ENCODE measurements around the gene CTNNA1. TPM values are rescaled to one million over a fixed set of nuclear protein-coding genes. Genes with fewer than 3 reads are reported as not detected.

CTNNA1 gene
- total and polyA plus RNA-seq, 2 donors (not counting 3 experiments of a cell fraction or from before 2014, with no cell fraction given), result 156 to 394 TPM

DNA sequence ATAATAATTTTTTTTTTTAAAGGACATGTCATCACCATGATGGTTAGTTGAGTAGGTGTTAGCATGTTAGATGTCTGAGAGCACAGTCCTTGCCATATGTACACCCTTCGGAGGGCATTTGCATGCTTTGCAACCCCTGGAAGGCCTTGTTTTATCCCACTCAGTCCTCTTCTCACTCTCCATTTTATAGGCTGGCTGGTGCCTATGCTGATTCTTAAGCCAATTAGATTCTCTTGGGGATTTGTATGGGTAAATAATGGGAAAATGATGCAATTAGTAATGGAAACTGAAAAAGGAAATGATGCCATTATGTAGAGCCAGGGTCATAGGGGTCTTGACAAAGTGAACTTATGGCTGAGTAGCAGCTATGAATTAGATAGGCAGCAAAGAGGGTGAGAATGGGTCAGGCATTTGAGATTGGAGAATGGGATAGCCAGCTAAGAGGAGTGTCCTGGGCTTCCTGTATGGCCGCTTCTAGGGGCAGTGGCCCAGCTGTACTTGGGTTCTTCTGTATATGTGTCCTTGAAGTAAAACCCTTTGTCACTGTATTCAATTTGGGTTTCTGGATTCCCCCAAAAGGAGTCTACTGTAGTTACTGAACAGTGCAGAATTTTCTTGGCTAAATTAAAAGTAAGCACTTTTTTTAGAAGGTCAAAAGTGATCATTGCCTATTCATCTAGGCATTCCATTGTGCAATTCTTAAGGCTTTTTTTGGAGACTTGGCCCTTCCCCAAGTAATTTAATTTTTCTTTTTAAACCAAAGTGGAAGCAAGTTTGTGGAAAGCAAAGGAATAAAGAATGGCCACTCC, 90.3 kb downstream of the CTNNA1 start:
- H3K9me3 ChIP-seq (replicated peaks; ENCODE audit: control insufficient read depth, insufficient read depth, low read length), result no peaks in the 10 kb centered on the region
- H3K27ac ChIP-seq (ENCODE audit: insufficient read depth, low read depth, low read length), result no peak overlapping the region
- intact Hi-C loops (cut with micrococcal nuclease) (loop anchor here (5.0 kb wide), 1 partner anchor 59 kb away; no protein-coding TSS in a partner anchor), dilution Hi-C loops (cut with MboI; ENCODE audit: extremely low pct_ligation_motif_present, low sequenced_read_pairs) (no loop called here)
- CTCF ChIA-PET, result interaction anchor here (1.6 to 1.9 kb wide), 2 partner anchors 19 to 31 kb away, joined by 7 to 8 read pairs; partner anchors contain the start of gene LRRTM2
- H3K4me3 ChIP-seq (replicated peaks in 1 of 3; ENCODE audit: insufficient read depth in 1 of 3, low read depth in 1 of 3, low read length in 3 of 3), result no peak overlapping the region
- DNase-seq (ENCODE audit: low read depth, low spot score), result peak; percentile 29
- no peak for TF ChIP-seq GATA2 (IDR thresholded peaks at IDR 0.05; ENCODE audit: insufficient read depth, insufficient read length, low read depth, low read length)
- peaks cover 19% of the 10 kb centered on the region for H4K20me1 ChIP-seq (replicated peaks; ENCODE audit: control insufficient read depth, extremely low read depth, insufficient read depth, low read length)
- no peak overlapping the region for H2AFZ ChIP-seq (ENCODE audit: low read depth, low read length)
- peaks cover 84% of the 10 kb centered on the region for H3K79me2 ChIP-seq (ENCODE audit: control insufficient read depth, insufficient read depth, low read length)
- no peaks in the 10 kb centered on the region for H3K27me3 ChIP-seq (ENCODE audit: control insufficient read depth in 2 of 2, insufficient read depth in 2 of 2, low read length in 2 of 2)
- H3K9me1 ChIP-seq (replicated peaks; ENCODE audit: control insufficient read depth, extremely low read depth, insufficient read depth, low read length), result no peaks in the 10 kb centered on the region
- POLR2A ChIA-PET, result no interaction called here
- peaks cover 29% of the 10 kb centered on the region for H3K4me1 ChIP-seq (ENCODE audit: control insufficient read depth, extremely low read depth, insufficient read depth, low read length)
- BruUV-seq (replicated peaks), result no TSS peak
- no peak overlapping the region for H3K4me2 ChIP-seq (ENCODE audit: insufficient read depth, low read length)
- H3K9ac ChIP-seq (replicated peaks; ENCODE audit: extremely low read depth, insufficient read depth, low read length), result no peak overlapping the region
- H3K36me3 ChIP-seq (ENCODE audit: control insufficient read depth in 2 of 2, extremely low read depth in 1 of 2, insufficient read depth in 2 of 2, low read length in 2 of 2), result no peaks in the 10 kb centered on the region
- no peak for FAIRE-seq

DNA sequence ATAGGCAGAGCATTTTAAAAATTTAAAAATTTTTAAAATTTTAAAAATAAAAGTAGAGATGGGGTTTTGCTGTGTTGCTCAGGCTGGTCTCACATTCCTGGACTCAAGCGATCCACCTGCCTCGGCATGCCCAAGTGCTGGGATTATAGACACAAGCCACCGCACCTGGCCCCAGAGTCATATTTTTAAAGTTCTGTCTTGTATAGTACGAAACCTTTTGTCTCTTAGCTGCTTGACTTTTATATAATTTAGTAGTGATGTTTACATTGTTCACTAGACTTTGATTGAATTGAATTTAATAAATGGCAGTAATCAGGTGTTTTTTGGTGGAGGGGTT, 90.9 kb downstream of the CTNNA1 start:
- H3K36me3 ChIP-seq (ENCODE audit: control insufficient read depth in 2 of 2, extremely low read depth in 1 of 2, insufficient read depth in 2 of 2, low read length in 2 of 2), result no peaks in the 10 kb centered on the region
- H3K9me3 ChIP-seq (replicated peaks; ENCODE audit: control insufficient read depth, insufficient read depth, low read length), result no peaks in the 10 kb centered on the region
- no peaks in the 10 kb centered on the region for H3K27me3 ChIP-seq (ENCODE audit: control insufficient read depth in 2 of 2, insufficient read depth in 2 of 2, low read length in 2 of 2)
- no peak overlapping the region for H2AFZ ChIP-seq (ENCODE audit: low read depth, low read length)
- peaks cover 29% of the 10 kb centered on the region for H3K4me1 ChIP-seq (ENCODE audit: control insufficient read depth, extremely low read depth, insufficient read depth, low read length)
- H3K9ac ChIP-seq (replicated peaks; ENCODE audit: extremely low read depth, insufficient read depth, low read length), result no peak overlapping the region
- H3K4me3 ChIP-seq (replicated peaks in 1 of 3; ENCODE audit: insufficient read depth in 1 of 3, low read depth in 1 of 3, low read length in 3 of 3), result no peak overlapping the region
- no peak for TF ChIP-seq EZH2 (IDR thresholded peaks at IDR 0.05; ENCODE audit: borderline replicate concordance, low read depth, low read length, severe bottlenecking)
- TF ChIP-seq POLR2A (IDR thresholded peaks at IDR 0.05; ENCODE audit: low read depth, low read length), result no peak
- TF ChIP-seq FOS (IDR thresholded peaks at IDR 0.05; ENCODE audit: borderline replicate concordance, insufficient read depth, low read length), result no peak
- no peak for TF ChIP-seq POLR2AphosphoS5 (IDR thresholded peaks at IDR 0.05; ENCODE audit: insufficient read depth, low read depth, low read length)
- TF ChIP-seq, protein P1, sequence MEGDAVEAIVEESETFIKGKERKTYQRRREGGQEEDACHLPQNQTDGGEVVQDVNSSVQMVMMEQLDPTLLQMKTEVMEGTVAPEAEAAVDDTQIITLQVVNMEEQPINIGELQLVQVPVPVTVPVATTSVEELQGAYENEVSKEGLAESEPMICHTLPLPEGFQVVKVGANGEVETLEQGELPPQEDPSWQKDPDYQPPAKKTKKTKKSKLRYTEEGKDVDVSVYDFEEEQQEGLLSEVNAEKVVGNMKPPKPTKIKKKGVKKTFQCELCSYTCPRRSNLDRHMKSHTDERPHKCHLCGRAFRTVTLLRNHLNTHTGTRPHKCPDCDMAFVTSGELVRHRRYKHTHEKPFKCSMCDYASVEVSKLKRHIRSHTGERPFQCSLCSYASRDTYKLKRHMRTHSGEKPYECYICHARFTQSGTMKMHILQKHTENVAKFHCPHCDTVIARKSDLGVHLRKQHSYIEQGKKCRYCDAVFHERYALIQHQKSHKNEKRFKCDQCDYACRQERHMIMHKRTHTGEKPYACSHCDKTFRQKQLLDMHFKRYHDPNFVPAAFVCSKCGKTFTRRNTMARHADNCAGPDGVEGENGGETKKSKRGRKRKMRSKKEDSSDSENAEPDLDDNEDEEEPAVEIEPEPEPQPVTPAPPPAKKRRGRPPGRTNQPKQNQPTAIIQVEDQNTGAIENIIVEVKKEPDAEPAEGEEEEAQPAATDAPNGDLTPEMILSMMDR (IDR thresholded peaks at IDR 0.05; ENCODE audit: extremely low read depth in 1 of 2, insufficient read depth in 1 of 2, low read depth in 1 of 2, low read length in 2 of 2), result no peak
- no peak for TF ChIP-seq GATA2 (IDR thresholded peaks at IDR 0.05; ENCODE audit: insufficient read depth, insufficient read length, low read depth, low read length)
- no peak for TF ChIP-seq MYC (IDR thresholded peaks at IDR 0.05; ENCODE audit: low read depth, low read length)
- TF ChIP-seq, protein P2, sequence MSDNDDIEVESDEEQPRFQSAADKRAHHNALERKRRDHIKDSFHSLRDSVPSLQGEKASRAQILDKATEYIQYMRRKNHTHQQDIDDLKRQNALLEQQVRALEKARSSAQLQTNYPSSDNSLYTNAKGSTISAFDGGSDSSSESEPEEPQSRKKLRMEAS (IDR thresholded peaks at IDR 0.05; ENCODE audit: insufficient read depth, insufficient read length), result no peak
- no peak for TF ChIP-seq JUN (IDR thresholded peaks at IDR 0.05; ENCODE audit: borderline replicate concordance, insufficient read depth, insufficient read length, low read depth)
- ChIA-PET CTCF (interaction anchor here (1.4 to 2.0 kb wide), 4 partner anchors 20 to 419 kb away, joined by 3 to 11 read pairs (median 8); partner anchors contain the start of gene LRRTM2), POLR2A (no interaction called here)
- peaks cover 19% of the 10 kb centered on the region for H4K20me1 ChIP-seq (replicated peaks; ENCODE audit: control insufficient read depth, extremely low read depth, insufficient read depth, low read length)
- FAIRE-seq, result no peak
- peaks cover 85% of the 10 kb centered on the region for H3K79me2 ChIP-seq (ENCODE audit: control insufficient read depth, insufficient read depth, low read length)
- no peak overlapping the region for H3K27ac ChIP-seq (ENCODE audit: insufficient read depth, low read depth, low read length)
- no TSS peak for BruUV-seq (replicated peaks)
- no peaks in the 10 kb centered on the region for H3K9me1 ChIP-seq (replicated peaks; ENCODE audit: control insufficient read depth, extremely low read depth, insufficient read depth, low read length)
- dilution Hi-C loops (cut with MboI; ENCODE audit: extremely low pct_ligation_motif_present, low sequenced_read_pairs), result no loop called here
- H3K4me2 ChIP-seq (ENCODE audit: insufficient read depth, low read length), result peak overlapping the region; percentile 78
- intact Hi-C loops (cut with micrococcal nuclease), result loop anchor here (5.0 kb wide), 1 partner anchor 58 kb away; no protein-coding TSS in a partner anchor
- no peak for DNase-seq (ENCODE audit: low read depth, low spot score)

All from endothelial cell of umbilical vein (primary cell).